Right ventricle myocardium inferior (tissue), 1 donor: Measurements from ENCODE around the gene P3H4. TPM values are rescaled to one million over a fixed set of nuclear protein-coding genes. Genes with fewer than 3 reads are reported as not detected.

Experiments
- ATAC-seq: fragments of 200-7000 bp; cut with Tn5 transposase; one replicate; pipeline ENCODE4 v1.9.1; 2020; ENCODE audit warnings: mild to moderate bottlenecking, moderate library complexity
- DNase-seq: peaks from one replicate; pipeline ENCODE4 v3.0.0; 2021; ENCODE audit errors: missing footprints
- intact Hi-C: fragments of 100-400 bp; cut with DNase I; formaldehyde crosslinking; loops from one replicate; pipeline ENCODE4 v1.11.0; 2022
- total RNA-seq: library from RNA; stranded (reverse); fragmentation: NEBNext Ultra II Directional; extraction: Animal tissue kit (Norgen Biotek cat#: 25700); gene quantifications from one replicate; pipeline ENCODE4 v1.2.1, GENCODE V29; 2021
- donor health status: DM: no; HTN: yes; CAD: no; lungs with severe emphysema.

The P3H4 gene
- total RNA-seq, 1 donor from 2014 or later: 7.8 TPM

GRCh38 chr17:41800601-41801373 is 11.0 kb downstream of the P3H4 start:
- peak; percentile 29 for ATAC-seq
- peak; percentile 65 for DNase-seq
- intact Hi-C loops: loop anchor here (1.0 kb wide), 1 partner anchor 62 kb away; no protein-coding TSS in a partner anchor

- DNase-seq (peak; percentile 53), ATAC-seq (no peak)
- intact Hi-C loops: no loop called here
These were observed 12.4 kb downstream of the P3H4 start for GRCh38 chr17:41799366-41799765.

- DNase-seq (no peak), ATAC-seq (no peak)
- intact Hi-C loops: no loop called here
These were observed 14.4 kb downstream of the P3H4 start for GRCh38 chr17:41797377-41797776.

- DNase-seq: peak; percentile 47
- intact Hi-C loops: no loop called here
- ATAC-seq: no peak
These were observed 15.4 kb downstream of the P3H4 start for GRCh38 chr17:41796121-41796895.

- no peak for ATAC-seq
- intact Hi-C loops: no loop called here
- DNase-seq: no peak
These were observed 17.2 kb downstream of the P3H4 start for GRCh38 chr17:41794540-41794975.

GRCh38 chr17:41793784-41794539 is 17.8 kb downstream of the P3H4 start:
- intact Hi-C loops: loop anchor here (2.0 kb wide), 1 partner anchor 17 kb away; no protein-coding TSS in a partner anchor
- DNase-seq: peak; percentile 64
- peak; percentile 21 for ATAC-seq

- intact Hi-C loops: loop anchor here (2.0 kb wide), 1 partner anchor 16 kb away; no protein-coding TSS in a partner anchor
- ATAC-seq: peak; percentile 88
- peak; percentile 70 for DNase-seq
These were observed 18.6 kb downstream of the P3H4 start for GRCh38 chr17:41792845-41793783.

- no peak for ATAC-seq
- intact Hi-C loops: no loop called here
These were observed 24.7 kb downstream of the P3H4 start for GRCh38 chr17:41787021-41787418.

GRCh38 chr17:41786227-41787020 is 25.3 kb downstream of the P3H4 start, which contains the start of gene JUP:
Gene JUP (minus strand): TSS chr17:41786711. CDS start chr17:41771854, 14,857 bp downstream.
- intact Hi-C loops: no loop called here
- DNase-seq (peak; percentile 100), ATAC-seq (peak; percentile 93)

More at GRCh38 chr17:41787021-41787418, 24.7 kb downstream of the P3H4 start:
- no peak for DNase-seq

GRCh38 chr17:41785859-41786226 is 25.9 kb downstream of the P3H4 start:
- intact Hi-C loops: no loop called here
- ATAC-seq (no peak), DNase-seq (peak; percentile 65)

GRCh38 chr17:41785091-41785858 is 26.5 kb downstream of the P3H4 start:
- intact Hi-C loops: no loop called here
- DNase-seq: peak; percentile 74
- no peak for ATAC-seq

GRCh38 chr17:41784207-41784744 is 27.5 kb downstream of the P3H4 start:
- intact Hi-C loops: no loop called here
- DNase-seq (peak; percentile 65), ATAC-seq (peak; percentile 13)

GRCh38 chr17:41782142-41782541 is 29.6 kb downstream of the P3H4 start:
- ATAC-seq (peak; percentile 60), DNase-seq (peak; percentile 86)
- intact Hi-C loops: no loop called here

- DNase-seq (peak; percentile 60), ATAC-seq (no peak)
- intact Hi-C loops: no loop called here
These were observed 30.2 kb downstream of the P3H4 start for GRCh38 chr17:41781404-41782110.

GRCh38 chr17:41779954-41780353 is 31.8 kb downstream of the P3H4 start:
- DNase-seq (no peak), ATAC-seq (no peak)
- intact Hi-C loops: no loop called here
